Measurements from ENCODE around the gene NLGN1.

The NLGN1 gene

GRCh38 chr3:174251681-174252080, 854.1 kb downstream of the NLGN1 start:
- no peak overlapping the region for H3K4me3 ChIP-seq (ENCODE audit: control insufficient read depth, low read depth, low read length)
- no peak for DNase-seq (ENCODE audit: low read depth)
- TF ChIP-seq CTCF (conservative IDR thresholded peaks at IDR 0.05; ENCODE audit: control insufficient read depth, insufficient read depth, low read depth, low read length) = no peak

- no peak for TF ChIP-seq CTCF (conservative IDR thresholded peaks at IDR 0.05; ENCODE audit: control insufficient read depth, insufficient read depth, low read depth, low read length)
These were observed 855.8 kb downstream of the NLGN1 start for GRCh38 chr3:174253196-174253823.

GRCh38 chr3:174253940-174254339, 856.4 kb downstream of the NLGN1 start:
- no peak overlapping the region for H3K4me3 ChIP-seq (ENCODE audit: control insufficient read depth, low read depth, low read length)
- no peak for DNase-seq (ENCODE audit: low read depth)
- no peak for TF ChIP-seq CTCF (conservative IDR thresholded peaks at IDR 0.05; ENCODE audit: control insufficient read depth, insufficient read depth, low read depth, low read length)

More at GRCh38 chr3:174253196-174253823, 855.8 kb downstream of the NLGN1 start:
- no peak for DNase-seq (ENCODE audit: low read depth)
- no peak overlapping the region for H3K4me3 ChIP-seq (ENCODE audit: control insufficient read depth, low read depth, low read length)

- no peak for DNase-seq (ENCODE audit: low read depth)
- TF ChIP-seq CTCF (conservative IDR thresholded peaks at IDR 0.05; ENCODE audit: control insufficient read depth, insufficient read depth, low read depth, low read length) = no peak
- no peak overlapping the region for H3K4me3 ChIP-seq (ENCODE audit: control insufficient read depth, low read depth, low read length)
These were observed 857.9 kb downstream of the NLGN1 start for GRCh38 chr3:174255454-174255853.

GRCh38 chr3:174266476-174266875, 868.9 kb downstream of the NLGN1 start:
- DNase-seq (ENCODE audit: low read depth) = no peak
- no peak overlapping the region for H3K4me3 ChIP-seq (ENCODE audit: control insufficient read depth, low read depth, low read length)
- no peak for TF ChIP-seq CTCF (conservative IDR thresholded peaks at IDR 0.05; ENCODE audit: control insufficient read depth, insufficient read depth, low read depth, low read length)

- DNase-seq (ENCODE audit: low read depth) = no peak
- H3K4me3 ChIP-seq (ENCODE audit: control insufficient read depth, low read depth, low read length) = no peak overlapping the region
- TF ChIP-seq CTCF (conservative IDR thresholded peaks at IDR 0.05; ENCODE audit: control insufficient read depth, insufficient read depth, low read depth, low read length) = no peak
These were observed 870.5 kb downstream of the NLGN1 start for GRCh38 chr3:174268061-174268460.

- no peak for TF ChIP-seq CTCF (conservative IDR thresholded peaks at IDR 0.05; ENCODE audit: control insufficient read depth, insufficient read depth, low read depth, low read length)
- DNase-seq (ENCODE audit: low read depth) = no peak
- H3K4me3 ChIP-seq (ENCODE audit: control insufficient read depth, low read depth, low read length) = no peak overlapping the region
These were observed 871.0 kb downstream of the NLGN1 start for GRCh38 chr3:174268586-174268985.
